ENCODE data around the gene NRP1. TPM values are rescaled to one million over a fixed set of nuclear protein-coding genes. Genes with fewer than 3 reads are reported as not detected.

NRP1 gene
- total RNA-seq, 4 donors from 2014 or later: 47.1 to 286 (median 111) TPM

DNA sequence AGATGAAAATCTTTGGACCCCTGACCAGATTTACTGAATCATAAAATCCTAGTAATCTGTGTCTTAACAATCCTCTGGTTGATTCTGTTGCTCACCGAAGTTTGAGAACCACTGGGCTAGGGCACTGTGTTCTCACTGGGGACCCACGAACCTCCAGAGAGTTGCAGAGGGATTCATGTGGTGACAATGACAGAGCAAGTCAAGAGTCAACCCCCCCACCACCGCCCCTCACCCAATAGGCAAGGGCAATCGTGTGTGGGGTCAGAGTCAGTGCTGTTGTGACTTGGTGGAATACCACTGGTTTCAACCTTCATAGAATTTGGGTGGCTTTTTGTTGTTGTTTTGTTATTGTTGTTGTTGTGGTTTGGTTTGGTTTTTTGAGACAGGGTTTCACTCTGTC lies 23.5 kb upstream of the NRP1 start:
- Histone ChIP-seq H3K9me3 (no peaks in the 10 kb centered on the region), H3K4me3 (no peak overlapping the region), H3K36me3 (no peaks in the 10 kb centered on the region), H3K27ac (no peak overlapping the region), H3K27me3 (no peaks in the 10 kb centered on the region), H3K4me1 (no peaks in the 10 kb centered on the region)
- intact Hi-C loops (cut with DNase I; ENCODE audit: low total_unique reads): no loop called here
- no peak for TF ChIP-seq POLR2A (IDR thresholded peaks at IDR 0.05)
- TF ChIP-seq, protein P1, sequence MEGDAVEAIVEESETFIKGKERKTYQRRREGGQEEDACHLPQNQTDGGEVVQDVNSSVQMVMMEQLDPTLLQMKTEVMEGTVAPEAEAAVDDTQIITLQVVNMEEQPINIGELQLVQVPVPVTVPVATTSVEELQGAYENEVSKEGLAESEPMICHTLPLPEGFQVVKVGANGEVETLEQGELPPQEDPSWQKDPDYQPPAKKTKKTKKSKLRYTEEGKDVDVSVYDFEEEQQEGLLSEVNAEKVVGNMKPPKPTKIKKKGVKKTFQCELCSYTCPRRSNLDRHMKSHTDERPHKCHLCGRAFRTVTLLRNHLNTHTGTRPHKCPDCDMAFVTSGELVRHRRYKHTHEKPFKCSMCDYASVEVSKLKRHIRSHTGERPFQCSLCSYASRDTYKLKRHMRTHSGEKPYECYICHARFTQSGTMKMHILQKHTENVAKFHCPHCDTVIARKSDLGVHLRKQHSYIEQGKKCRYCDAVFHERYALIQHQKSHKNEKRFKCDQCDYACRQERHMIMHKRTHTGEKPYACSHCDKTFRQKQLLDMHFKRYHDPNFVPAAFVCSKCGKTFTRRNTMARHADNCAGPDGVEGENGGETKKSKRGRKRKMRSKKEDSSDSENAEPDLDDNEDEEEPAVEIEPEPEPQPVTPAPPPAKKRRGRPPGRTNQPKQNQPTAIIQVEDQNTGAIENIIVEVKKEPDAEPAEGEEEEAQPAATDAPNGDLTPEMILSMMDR (IDR thresholded peaks at IDR 0.05): no peak
- no peak for DNase-seq

DNA sequence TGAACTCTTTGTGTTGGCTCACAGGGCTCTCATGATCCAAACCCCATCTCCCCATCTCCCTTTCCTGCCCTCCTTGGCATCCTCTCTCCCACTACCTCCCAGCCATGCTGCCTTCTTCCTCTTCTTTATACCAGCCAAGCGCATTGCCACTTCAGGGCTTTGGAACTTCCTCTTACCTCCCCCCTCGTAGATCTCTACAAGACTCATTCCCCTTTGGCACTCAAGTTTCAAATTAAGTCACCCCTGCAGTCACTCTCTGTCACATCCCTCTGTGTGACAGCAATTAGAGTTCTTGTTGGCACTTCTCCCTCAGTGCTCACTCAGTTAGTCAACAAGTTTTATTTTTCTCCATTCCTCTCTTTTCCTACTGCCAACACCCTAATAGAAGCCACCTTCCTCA lies 20.8 kb upstream of the NRP1 start:
- Histone ChIP-seq H3K4me3 (no peak overlapping the region), H3K9me3 (no peaks in the 10 kb centered on the region), H3K4me1 (no peaks in the 10 kb centered on the region), H3K36me3 (no peaks in the 10 kb centered on the region), H3K27me3 (no peaks in the 10 kb centered on the region), H3K27ac (no peak overlapping the region)
- intact Hi-C loops (cut with DNase I; ENCODE audit: low total_unique reads): no loop called here
- no peak for DNase-seq
- no peak for TF ChIP-seq POLR2A (IDR thresholded peaks at IDR 0.05)
- TF ChIP-seq, protein P1 (IDR thresholded peaks at IDR 0.05): no peak

DNA sequence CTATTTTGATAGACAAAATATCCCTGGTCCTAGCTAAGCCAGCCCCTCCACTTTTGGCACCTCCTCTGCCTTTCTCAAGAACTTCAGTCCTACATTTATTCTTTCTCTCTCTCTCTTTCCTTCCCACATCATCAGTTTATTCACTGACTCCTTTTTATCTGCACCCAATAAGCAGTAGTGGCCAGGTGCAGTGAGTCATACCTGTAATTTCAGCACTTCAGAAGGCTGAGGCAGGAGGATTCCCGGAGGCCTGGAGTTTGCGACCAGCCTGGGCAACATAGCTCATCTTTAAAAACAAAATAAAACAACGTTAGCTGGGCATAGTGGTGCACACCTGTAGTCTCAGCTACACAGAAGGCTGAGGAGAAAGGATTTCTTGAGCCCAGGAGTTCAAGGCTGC lies 19.4 kb upstream of the NRP1 start:
- no peak overlapping the region for H3K4me3 ChIP-seq
- H3K27me3 ChIP-seq: no peaks in the 10 kb centered on the region
- no peak for TF ChIP-seq POLR2A (IDR thresholded peaks at IDR 0.05)
- TF ChIP-seq, protein P1 (IDR thresholded peaks at IDR 0.05): no peak
- DNase-seq: no peak
- no peak overlapping the region for H3K27ac ChIP-seq
- intact Hi-C loops (cut with DNase I; ENCODE audit: low total_unique reads): no loop called here
- no peaks in the 10 kb centered on the region for H3K9me3 ChIP-seq
- no peaks in the 10 kb centered on the region for H3K36me3 ChIP-seq
- H3K4me1 ChIP-seq: no peaks in the 10 kb centered on the region

DNA sequence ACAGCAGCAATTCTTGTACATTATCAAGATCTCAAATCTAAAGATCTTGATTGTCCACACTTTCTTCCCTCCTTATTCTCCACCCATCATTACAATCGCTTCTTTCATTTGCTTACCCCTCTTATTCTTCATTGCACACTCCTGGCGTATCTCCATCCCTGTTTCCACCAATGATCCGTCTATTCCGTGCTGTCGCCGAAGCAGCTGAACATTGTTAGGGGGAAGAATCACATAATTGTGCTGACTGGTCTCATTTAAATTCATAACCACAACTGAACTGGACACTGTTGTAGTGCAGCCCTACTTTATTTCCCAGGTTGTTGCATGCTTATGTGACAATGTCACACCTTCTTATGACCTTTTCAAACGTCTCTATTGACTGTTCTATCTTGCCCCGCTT lies 18.9 kb upstream of the NRP1 start:
- no peak overlapping the region for H3K27ac ChIP-seq
- no peaks in the 10 kb centered on the region for H3K27me3 ChIP-seq
- no peak overlapping the region for H3K4me3 ChIP-seq
- TF ChIP-seq, protein P1 (IDR thresholded peaks at IDR 0.05): no peak
- H3K4me1 ChIP-seq: no peaks in the 10 kb centered on the region
- H3K36me3 ChIP-seq: no peaks in the 10 kb centered on the region
- DNase-seq: no peak
- intact Hi-C loops (cut with DNase I; ENCODE audit: low total_unique reads): no loop called here
- H3K9me3 ChIP-seq: no peaks in the 10 kb centered on the region

DNA sequence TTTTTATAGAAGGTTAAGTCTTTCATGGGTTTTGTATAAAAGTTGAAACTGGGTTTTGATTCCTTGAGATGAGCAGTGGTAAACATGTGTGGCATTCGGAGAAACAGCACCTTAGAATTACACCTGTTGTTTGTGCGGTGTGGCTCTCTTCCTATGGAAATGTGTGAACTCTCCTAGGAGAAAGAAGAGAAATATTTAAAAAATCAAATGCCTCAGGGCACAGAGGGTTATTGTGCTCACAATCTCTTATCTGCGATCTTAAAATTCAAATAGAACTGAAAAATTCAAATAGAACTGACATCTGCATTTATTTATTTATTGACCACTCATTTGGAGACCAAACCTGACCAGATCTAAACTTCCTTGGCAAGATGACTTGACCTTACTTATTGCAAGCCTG lies 18.1 kb upstream of the NRP1 start:
- no peaks in the 10 kb centered on the region for H3K27me3 ChIP-seq
- TF ChIP-seq POLR2A (IDR thresholded peaks at IDR 0.05): no peak
- TF ChIP-seq, protein P1 (IDR thresholded peaks at IDR 0.05): no peak
- H3K9me3 ChIP-seq: no peaks in the 10 kb centered on the region
- no peak for DNase-seq
- no peak overlapping the region for H3K4me3 ChIP-seq
- no peaks in the 10 kb centered on the region for H3K36me3 ChIP-seq
- no peaks in the 10 kb centered on the region for H3K4me1 ChIP-seq
- intact Hi-C loops (cut with DNase I; ENCODE audit: low total_unique reads): no loop called here
- H3K27ac ChIP-seq: no peak overlapping the region
